HepG2 (cell line): Measurements from ENCODE around the gene SH2D7. TPM values are rescaled to one million over a fixed set of nuclear protein-coding genes. Genes with fewer than 3 reads are reported as not detected.

Source experiments
- ATAC-seq: fragments of 200-7000 bp; cut with Tn5 transposase; 3 replicates; pipeline ENCODE4 v1.9.1; 2020; ENCODE audit warnings: mild to moderate bottlenecking, moderate library complexity
- BruUV-seq: library from RNA; stranded (reverse); fragments of 400-500 nt; replicated peaks from 2 replicates; lab custom pipeline; 2021; lab: Mats Ljungman, UMichigan
- CTCF ChIA-PET: fragments of 300-600 bp; formaldehyde crosslinking; extraction: SDS; loops from one replicate; lab custom pipeline; 2021; ENCODE audit warnings: low total read pairs, inconsistent platforms, low intra/inter-chr PET ratio; lab: Yijun Ruan, JAX
- POLR2A ChIA-PET: fragments of 350-600 bp; sonication (Branson Sonifier 250); formaldehyde crosslinking; loops from one replicate; lab custom pipeline; 2020; ENCODE audit warnings: antibody characterized with exemption, inconsistent platforms; lab: Yijun Ruan, JAX
- DNase-seq: peaks from one replicate; pipeline ENCODE4 v3.0.0-alpha.2; 2015; ENCODE audit warnings: low spot score
- FAIRE-seq: peaks from 3 replicates; lab custom pipeline; 2011; peaks lifted over from hg19 to GRCh38; lab: Jason Lieb, UNC
- H2AFZ ChIP-seq: one replicate; pipeline ENCODE4 v1.6.1; 2011; ENCODE audit warnings: low read length, inconsistent platforms
- H3K27ac ChIP-seq: fragments of 300-600 bp; 3 replicates; pipeline ENCODE4 v1.8.0; 2011; ENCODE audit warnings: mixed run types, mild to moderate bottlenecking, mixed read lengths, low read length, inconsistent platforms; ENCODE audit not compliant: insufficient read depth; ENCODE audit errors: extremely low read length
- H3K27me3 ChIP-seq, 2 experiments: fragments of 200-600 bp in 1 of 2; 2 replicates in 1 of 2; 3 replicates in 1 of 2; pipeline versions ENCODE4 v1.6.0 to v1.8.0; 2011; ENCODE audit warnings: low read length in 2 of 2, mild to moderate bottlenecking in 2 of 2, moderate library complexity in 2 of 2, inconsistent platforms in 1 of 2; ENCODE audit not compliant: insufficient read depth in 2 of 2, control insufficient read depth in 1 of 2
- H3K36me3 ChIP-seq, 2 experiments: fragments of 200-600 bp in 1 of 2; replicated peaks in 1 of 2; 2 replicates in 1 of 2; 3 replicates in 1 of 2; pipeline versions ENCODE4 v1.5.1 to v1.8.0; 2011; ENCODE audit warnings: low read length in 2 of 2, inconsistent platforms in 1 of 2; ENCODE audit not compliant: insufficient read depth in 2 of 2, control insufficient read depth in 1 of 2
- H3K4me1 ChIP-seq: 2 replicates; pipeline ENCODE4 v1.5.1; 2012; ENCODE audit warnings: low read length, inconsistent platforms; ENCODE audit not compliant: insufficient read depth
- H3K4me2 ChIP-seq: 2 replicates; pipeline ENCODE4 v1.6.0; 2011; ENCODE audit warnings: low read depth, low read length, inconsistent platforms
- H3K4me3 ChIP-seq, 3 experiments: fragments of 200-600 bp in 1 of 3; sonication (generic), shearing (Covaris generic) in 1 of 3; replicated peaks in 1 of 3; 2 replicates each; pipeline ENCODE4 v1.5.1; 2011 to 2016; ENCODE audit warnings: low read length in 3 of 3, inconsistent platforms in 2 of 3, low read depth in 2 of 3, mild to moderate bottlenecking in 2 of 3, control low read depth in 1 of 3, mixed read lengths in 1 of 3; ENCODE audit not compliant: insufficient read depth in 1 of 3
- H3K79me2 ChIP-seq: one replicate; pipeline ENCODE4 v1.6.1; 2011; ENCODE audit warnings: low read length, inconsistent platforms; ENCODE audit not compliant: insufficient read depth
- H3K9ac ChIP-seq: 2 replicates; pipeline ENCODE4 v1.6.0; 2011; ENCODE audit warnings: mild to moderate bottlenecking, low read depth, low read length, inconsistent platforms; ENCODE audit not compliant: insufficient read depth
- H3K9me3 ChIP-seq: 2 replicates; pipeline ENCODE4 v1.5.1; 2012; ENCODE audit warnings: mild to moderate bottlenecking, low read length
- H4K20me1 ChIP-seq: 2 replicates; pipeline ENCODE4 v1.6.0; 2011; ENCODE audit warnings: inconsistent platforms, mild to moderate bottlenecking, low read length, moderate library complexity; ENCODE audit not compliant: insufficient read depth
- ATF3 ChIP-seq: sonication (generic); formaldehyde crosslinking; IDR thresholded peaks from 2 replicates; pipeline ENCODE4 v1.4.0; 2020; ENCODE audit warnings: missing genetic modification reagents
- CTCF ChIP-seq: sonication (generic); formaldehyde crosslinking; IDR thresholded peaks from 2 replicates; pipeline ENCODE4 v1.5.0; 2020; ENCODE audit warnings: mild to moderate bottlenecking, missing genetic modification reagents, moderate library complexity
- FLYWCH1 ChIP-seq: sonication (generic); formaldehyde crosslinking; IDR thresholded peaks from 2 replicates; pipeline ENCODE4 v1.8.1; 2023; ENCODE audit warnings: mild to moderate bottlenecking, missing genetic modification reagents
- GABPB1 ChIP-seq: IDR thresholded peaks from 2 replicates; pipeline ENCODE4 v1.6.1; 2016; ENCODE audit warnings: mild to moderate bottlenecking, missing genetic modification reagents, moderate library complexity, missing compliant biosample characterization
- POLR2AphosphoS2 ChIP-seq: IDR thresholded peaks from 2 replicates; pipeline ENCODE4 v1.6.1; 2011; ENCODE audit warnings: low read depth, low read length, improper control_type of control experiment
- ZNF382 ChIP-seq: sonication (generic); formaldehyde crosslinking; IDR thresholded peaks from 2 replicates; pipeline ENCODE4 v1.5.0; 2020; ENCODE audit warnings: missing genetic modification reagents, mild to moderate bottlenecking, borderline replicate concordance
- ZNF567 ChIP-seq: sonication (generic); formaldehyde crosslinking; IDR thresholded peaks from 2 replicates; pipeline ENCODE4 v1.8.1; 2023; ENCODE audit warnings: mild to moderate bottlenecking, missing genetic modification reagents, borderline replicate concordance
- ZNF839 ChIP-seq: sonication (generic); formaldehyde crosslinking; IDR thresholded peaks from 2 replicates; pipeline ENCODE4 v1.4.0; 2020; ENCODE audit warnings: missing genetic modification reagents, mild to moderate bottlenecking, borderline replicate concordance
- ZZZ3 ChIP-seq: sonication (generic); formaldehyde crosslinking; IDR thresholded peaks from 2 replicates; pipeline ENCODE4 v1.4.0; 2020; ENCODE audit warnings: missing genetic modification reagents, mild to moderate bottlenecking, borderline replicate concordance
- WGBS: methylation state at CpG from one replicate; pipeline ENCODE4 v1.1.6; 2017; ENCODE audit warnings: low lambda C conversion rate; 5-methylcytosine and 5-hydroxymethylcytosine counted together
- in situ Hi-C: cut with HindIII; loops from 2 replicates; pipeline ENCODE4 v1.10.0; 2017; ENCODE audit warnings: low pct_unique_long_range_greater_than_20kb; ENCODE audit not compliant: extremely low pct_ligation_motif_present
- intact Hi-C: fragments of 100-400 bp; cut with micrococcal nuclease; formaldehyde crosslinking; loops from one replicate; pipeline ENCODE4 v1.10.0; 2022; ENCODE audit not compliant: unreplicated experiment
- polyA plus RNA-seq, 8 experiments: library from polyadenylated mRNA; depleted of rRNA in 3 of 8; stranded (reverse) in 7 of 8; unstranded in 1 of 8; fragments of >200 nt; fragmentation: Illumina TruSeq in 4 of 8; extraction: Trizol in 4 of 8; gene quantifications; 2 replicates each; pipeline versions ENCODE4 v1.2.1 to v1.2.3, GENCODE V29; 2011 to 2016; ENCODE audit warnings: low read depth in 4 of 8, missing spikeins in 1 of 8, mixed read lengths in 1 of 8; ENCODE audit not compliant: insufficient read depth in 1 of 8
- total RNA-seq, 5 experiments: library from RNA; depleted of rRNA; stranded (reverse); fragments of >200 nt; fragmentation: Illumina TruSeq; extraction: Trizol; gene quantifications; 2 replicates each; pipeline ENCODE4 v1.2.3, GENCODE V29; 2016; ENCODE audit warnings: low read depth in 1 of 5
- TF ChIP-seq, protein P1 (sequence below): sonication (generic); formaldehyde crosslinking; IDR thresholded peaks from 2 replicates; pipeline ENCODE4 v1.5.1; 2020; ENCODE audit warnings: mild to moderate bottlenecking, missing genetic modification reagents, borderline replicate concordance

The SH2D7 gene
- total and polyA plus RNA-seq, 2 of the 13 experiments (the other 11 are each of a cell fraction or from before 2014, with no cell fraction given), result not detected

DNA sequence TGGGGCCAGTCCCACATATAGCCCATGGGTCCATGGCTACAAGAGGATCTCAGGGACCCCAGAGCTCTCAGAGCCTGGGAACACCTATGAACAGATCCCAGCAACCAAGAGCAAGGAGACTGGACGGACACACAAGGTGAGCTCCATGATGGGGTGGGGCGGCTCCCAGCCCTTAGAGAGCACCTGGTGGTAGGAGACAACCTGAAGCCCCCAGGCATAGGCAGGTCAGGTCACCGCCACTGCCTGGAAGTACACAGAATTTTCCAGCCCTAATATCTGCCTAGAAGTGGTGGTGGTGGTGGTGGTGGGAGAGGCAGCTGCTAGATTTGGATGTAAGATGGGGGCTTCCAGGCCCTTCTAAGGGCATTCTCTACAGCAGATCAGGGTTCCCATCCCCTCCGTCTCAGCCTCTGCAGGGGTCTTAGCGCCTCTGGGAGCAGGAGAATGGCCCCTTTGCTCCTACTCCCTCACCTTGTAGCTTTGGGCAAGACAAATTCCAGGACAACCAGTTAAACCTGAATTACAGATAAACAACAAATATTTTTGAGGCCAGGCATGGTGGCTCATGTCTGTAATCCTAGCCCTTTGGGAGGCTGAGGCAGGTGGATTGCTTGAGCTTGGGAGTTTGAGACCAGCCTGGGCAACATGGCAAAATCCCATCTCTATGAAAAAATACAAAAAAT lies 9.2 kb downstream of the SH2D7 start:
- Histone ChIP-seq H3K9ac (no peak overlapping the region), H3K9me3 (no peaks in the 10 kb centered on the region)
- intact Hi-C loops, result no loop called here
- WGBS, result 42% methylated on average over 4 of the region's 5 CpGs
- TF ChIP-seq ZNF839 (no peak), CTCF (CRISPR knock-in tag) (no peak), ZZZ3 (no peak), ZNF567 (CRISPR knock-in tag) (no peak), ZNF382 (CRISPR knock-in tag) (no peak), POLR2AphosphoS2 (no peak), FLYWCH1 (CRISPR knock-in tag) (no peak), ATF3 (CRISPR knock-in tag) (no peak), GABPB1 (CRISPR knock-in tag) (no peak)
- TF ChIP-seq, protein P1, sequence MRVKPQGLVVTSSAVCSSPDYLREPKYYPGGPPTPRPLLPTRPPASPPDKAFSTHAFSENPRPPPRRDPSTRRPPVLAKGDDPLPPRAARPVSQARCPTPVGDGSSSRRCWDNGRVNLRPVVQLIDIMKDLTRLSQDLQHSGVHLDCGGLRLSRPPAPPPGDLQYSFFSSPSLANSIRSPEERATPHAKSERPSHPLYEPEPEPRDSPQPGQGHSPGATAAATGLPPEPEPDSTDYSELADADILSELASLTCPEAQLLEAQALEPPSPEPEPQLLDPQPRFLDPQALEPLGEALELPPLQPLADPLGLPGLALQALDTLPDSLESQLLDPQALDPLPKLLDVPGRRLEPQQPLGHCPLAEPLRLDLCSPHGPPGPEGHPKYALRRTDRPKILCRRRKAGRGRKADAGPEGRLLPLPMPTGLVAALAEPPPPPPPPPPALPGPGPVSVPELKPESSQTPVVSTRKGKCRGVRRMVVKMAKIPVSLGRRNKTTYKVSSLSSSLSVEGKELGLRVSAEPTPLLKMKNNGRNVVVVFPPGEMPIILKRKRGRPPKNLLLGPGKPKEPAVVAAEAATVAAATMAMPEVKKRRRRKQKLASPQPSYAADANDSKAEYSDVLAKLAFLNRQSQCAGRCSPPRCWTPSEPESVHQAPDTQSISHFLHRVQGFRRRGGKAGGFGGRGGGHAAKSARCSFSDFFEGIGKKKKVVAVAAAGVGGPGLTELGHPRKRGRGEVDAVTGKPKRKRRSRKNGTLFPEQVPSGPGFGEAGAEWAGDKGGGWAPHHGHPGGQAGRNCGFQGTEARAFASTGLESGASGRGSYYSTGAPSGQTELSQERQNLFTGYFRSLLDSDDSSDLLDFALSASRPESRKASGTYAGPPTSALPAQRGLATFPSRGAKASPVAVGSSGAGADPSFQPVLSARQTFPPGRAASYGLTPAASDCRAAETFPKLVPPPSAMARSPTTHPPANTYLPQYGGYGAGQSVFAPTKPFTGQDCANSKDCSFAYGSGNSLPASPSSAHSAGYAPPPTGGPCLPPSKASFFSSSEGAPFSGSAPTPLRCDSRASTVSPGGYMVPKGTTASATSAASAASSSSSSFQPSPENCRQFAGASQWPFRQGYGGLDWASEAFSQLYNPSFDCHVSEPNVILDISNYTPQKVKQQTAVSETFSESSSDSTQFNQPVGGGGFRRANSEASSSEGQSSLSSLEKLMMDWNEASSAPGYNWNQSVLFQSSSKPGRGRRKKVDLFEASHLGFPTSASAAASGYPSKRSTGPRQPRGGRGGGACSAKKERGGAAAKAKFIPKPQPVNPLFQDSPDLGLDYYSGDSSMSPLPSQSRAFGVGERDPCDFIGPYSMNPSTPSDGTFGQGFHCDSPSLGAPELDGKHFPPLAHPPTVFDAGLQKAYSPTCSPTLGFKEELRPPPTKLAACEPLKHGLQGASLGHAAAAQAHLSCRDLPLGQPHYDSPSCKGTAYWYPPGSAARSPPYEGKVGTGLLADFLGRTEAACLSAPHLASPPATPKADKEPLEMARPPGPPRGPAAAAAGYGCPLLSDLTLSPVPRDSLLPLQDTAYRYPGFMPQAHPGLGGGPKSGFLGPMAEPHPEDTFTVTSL (CRISPR knock-in tag), result no peak
- TF ChIP-seq, all 625 proteins: peak for 0
- no peak overlapping the region for H2AFZ ChIP-seq
- POLR2A ChIA-PET, result no interaction called here
- peaks cover 31% of the 10 kb centered on the region for H3K4me1 ChIP-seq
- DNase-seq (no peak), ATAC-seq (no peak), FAIRE-seq (no peak)
- H3K79me2 ChIP-seq, result no peaks in the 10 kb centered on the region
- no peak overlapping the region for H3K27ac ChIP-seq
- H3K27me3 ChIP-seq, result peaks cover 0 to 4% of the 10 kb centered on the region in 2 experiments; a peak in 2 of 5 replicates
- H3K36me3 ChIP-seq, result no peaks in the 10 kb centered on the region
- in situ Hi-C loops, result no loop called here
- H3K4me3 ChIP-seq, result no peak overlapping the region
- CTCF ChIA-PET, result no interaction called here
- no peak overlapping the region for H3K4me2 ChIP-seq
- H4K20me1 ChIP-seq, result no peaks in the 10 kb centered on the region
- no TSS peak for BruUV-seq
